ENCODE results near the gene PPM1E. TPM values are rescaled to one million over a fixed set of nuclear protein-coding genes. Genes with fewer than 3 reads are reported as not detected.

PPM1E gene
- polyA plus RNA-seq, 2 of the 4 experiments (the other 2 are of a cell fraction) = 0.05 to 0.25 TPM

DNA sequence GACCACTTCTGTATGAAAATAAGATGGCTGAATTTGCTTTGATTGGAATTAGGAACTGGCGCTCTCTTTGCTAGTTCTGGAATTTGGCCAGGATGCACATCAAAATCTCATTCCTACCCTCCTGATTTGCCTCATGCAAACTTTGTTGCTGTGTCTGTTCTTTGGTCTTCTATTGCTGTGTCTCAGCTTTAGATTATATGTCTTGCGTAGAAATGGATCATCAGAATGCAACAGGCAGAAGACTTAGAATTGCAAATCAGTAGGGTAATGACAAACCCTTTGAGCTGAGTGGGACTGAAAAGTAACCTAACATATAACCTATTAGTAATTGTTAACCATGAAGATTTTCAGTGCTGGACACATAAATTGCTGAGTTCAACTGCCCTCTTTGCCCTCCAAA is 33.0 kb upstream of the PPM1E start:
- POLR2A ChIA-PET = no interaction called here
- TF ChIP-seq HEYL (CRISPR knock-in tag; IDR thresholded peaks at IDR 0.05) (no peak), FOSB (CRISPR knock-in tag; IDR thresholded peaks at IDR 0.05) (no peak), HOXB13 (CRISPR knock-in tag; IDR thresholded peaks at IDR 0.05; ENCODE audit: low read depth) (no peak), HOXA7 (CRISPR knock-in tag; IDR thresholded peaks at IDR 0.05) (no peak), KDM5A (IDR thresholded peaks at IDR 0.05) (no peak), RFX5 (IDR thresholded peaks at IDR 0.05) (no peak), RARB (CRISPR knock-in tag; IDR thresholded peaks at IDR 0.05) (no peak), FOXS1 (CRISPR knock-in tag; IDR thresholded peaks at IDR 0.05) (no peak), NPAS2 (CRISPR knock-in tag; IDR thresholded peaks at IDR 0.05; ENCODE audit: borderline replicate concordance) (no peak), TP53 (CRISPR knock-in tag; IDR thresholded peaks at IDR 0.05) (no peak), ESRRA (IDR thresholded peaks at IDR 0.05; ENCODE audit: borderline replicate concordance, low read length) (no peak), SMC3 (IDR thresholded peaks at IDR 0.05) (no peak), ZNF302 (CRISPR knock-in tag; IDR thresholded peaks at IDR 0.05) (no peak), FOSL2 (IDR thresholded peaks at IDR 0.05) (no peak), FOSL2 (CRISPR knock-in tag; IDR thresholded peaks at IDR 0.05) (no peak), MAFK (IDR thresholded peaks at IDR 0.05; ENCODE audit: partially characterized antibody) (no peak), JUNB (IDR thresholded peaks at IDR 0.05) (no peak), EHMT2 (IDR thresholded peaks at IDR 0.05; ENCODE audit: low read depth) (no peak), ZC3H11A (IDR thresholded peaks at IDR 0.05) (no peak)
- TF ChIP-seq, protein P1, sequence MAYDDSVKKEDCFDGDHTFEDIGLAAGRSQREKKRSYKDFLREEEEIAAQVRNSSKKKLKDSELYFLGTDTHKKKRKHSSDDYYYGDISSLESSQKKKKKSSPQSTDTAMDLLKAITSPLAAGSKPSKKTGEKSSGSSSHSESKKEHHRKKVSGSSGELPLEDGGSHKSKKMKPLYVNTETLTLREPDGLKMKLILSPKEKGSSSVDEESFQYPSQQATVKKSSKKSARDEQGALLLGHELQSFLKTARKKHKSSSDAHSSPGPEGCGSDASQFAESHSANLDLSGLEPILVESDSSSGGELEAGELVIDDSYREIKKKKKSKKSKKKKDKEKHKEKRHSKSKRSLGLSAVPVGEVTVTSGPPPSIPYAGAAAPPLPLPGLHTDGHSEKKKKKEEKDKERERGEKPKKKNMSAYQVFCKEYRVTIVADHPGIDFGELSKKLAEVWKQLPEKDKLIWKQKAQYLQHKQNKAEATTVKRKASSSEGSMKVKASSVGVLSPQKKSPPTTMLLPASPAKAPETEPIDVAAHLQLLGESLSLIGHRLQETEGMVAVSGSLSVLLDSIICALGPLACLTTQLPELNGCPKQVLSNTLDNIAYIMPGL (CRISPR knock-in tag; IDR thresholded peaks at IDR 0.05; ENCODE audit: borderline replicate concordance) = no peak
- TF ChIP-seq, protein P2, sequence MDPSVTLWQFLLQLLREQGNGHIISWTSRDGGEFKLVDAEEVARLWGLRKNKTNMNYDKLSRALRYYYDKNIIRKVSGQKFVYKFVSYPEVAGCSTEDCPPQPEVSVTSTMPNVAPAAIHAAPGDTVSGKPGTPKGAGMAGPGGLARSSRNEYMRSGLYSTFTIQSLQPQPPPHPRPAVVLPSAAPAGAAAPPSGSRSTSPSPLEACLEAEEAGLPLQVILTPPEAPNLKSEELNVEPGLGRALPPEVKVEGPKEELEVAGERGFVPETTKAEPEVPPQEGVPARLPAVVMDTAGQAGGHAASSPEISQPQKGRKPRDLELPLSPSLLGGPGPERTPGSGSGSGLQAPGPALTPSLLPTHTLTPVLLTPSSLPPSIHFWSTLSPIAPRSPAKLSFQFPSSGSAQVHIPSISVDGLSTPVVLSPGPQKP (IDR thresholded peaks at IDR 0.05; ENCODE audit: low read depth, low read length) = no peak
- no peak overlapping the region for H3K4me3 ChIP-seq
- ATAC-seq (no peak), FAIRE-seq (peak; percentile 36), DNase-seq (ENCODE audit: low read depth in 1 of 2, low spot score in 1 of 2) (no peak)
- H3K4me1 ChIP-seq = no peaks in the 10 kb centered on the region
- H3K4me2 ChIP-seq = no peak overlapping the region
- CTCF ChIA-PET = interaction anchor here (2.1 kb wide), 1 partner anchor 12 kb away, joined by 5 read pairs; no protein-coding TSS in a partner anchor
- no peaks in the 10 kb centered on the region for H3K9me3 ChIP-seq
- whole genome bisulfite sequencing (ENCODE audit: missing lambda C conversion rate) = 95% methylated on average over 2 of the region's 2 CpGs
- H3K27ac ChIP-seq = no peak overlapping the region

DNA sequence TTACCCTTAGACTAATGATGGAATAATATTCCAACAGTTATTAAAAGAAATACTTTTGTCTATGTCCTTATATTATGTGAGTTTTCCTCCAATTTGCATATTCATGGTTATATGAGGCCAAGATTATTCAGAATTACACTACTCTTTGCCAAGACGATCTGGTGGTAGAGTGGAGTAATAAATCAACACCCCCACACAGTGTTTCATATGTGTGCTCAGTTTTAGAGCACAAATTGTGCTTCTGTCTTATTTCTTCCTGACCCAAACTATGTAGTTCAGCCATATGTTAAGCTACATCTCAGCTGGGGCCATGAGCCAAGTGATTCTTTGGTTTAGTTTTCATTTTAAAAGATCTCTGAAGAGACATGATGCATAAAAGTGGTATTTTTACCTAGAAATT is 26.9 kb upstream of the PPM1E start:
- Histone ChIP-seq H3K27ac (no peak overlapping the region), H3K4me3 (no peak overlapping the region), H3K4me2 (no peak overlapping the region), H3K4me1 (no peaks in the 10 kb centered on the region), H3K9me3 (no peaks in the 10 kb centered on the region)
- WGBS (ENCODE audit: missing lambda C conversion rate) = 67% methylated on average over 1 of the region's 1 CpG
- CTCF ChIA-PET = interaction anchor here (1.2 kb wide), 1 partner anchor 17 kb away, joined by 4 read pairs; no protein-coding TSS in a partner anchor
- TF ChIP-seq EP300 (IDR thresholded peaks at IDR 0.05) (no peak), CBX8 (IDR thresholded peaks at IDR 0.05) (no peak), MAZ (IDR thresholded peaks at IDR 0.05; ENCODE audit: borderline replicate concordance, low read depth, low read length) (no peak), SMC3 (IDR thresholded peaks at IDR 0.05) (no peak), HOXA7 (CRISPR knock-in tag; IDR thresholded peaks at IDR 0.05) (no peak), EHF (CRISPR knock-in tag; IDR thresholded peaks at IDR 0.05) (no peak), ZSCAN20 (CRISPR knock-in tag; IDR thresholded peaks at IDR 0.05) (no peak), HOXB5 (CRISPR knock-in tag; IDR thresholded peaks at IDR 0.05) (no peak), RARB (CRISPR knock-in tag; IDR thresholded peaks at IDR 0.05) (no peak), MAFK (IDR thresholded peaks at IDR 0.05; ENCODE audit: partially characterized antibody) (no peak), RAD21 (conservative IDR thresholded peaks at IDR 0.05 in 1 of 2, IDR thresholded peaks at IDR 0.05 in 1 of 2) (no peak), JUNB (IDR thresholded peaks at IDR 0.05) (no peak), ZNF302 (CRISPR knock-in tag; IDR thresholded peaks at IDR 0.05) (no peak)
- TF ChIP-seq, protein P3, sequence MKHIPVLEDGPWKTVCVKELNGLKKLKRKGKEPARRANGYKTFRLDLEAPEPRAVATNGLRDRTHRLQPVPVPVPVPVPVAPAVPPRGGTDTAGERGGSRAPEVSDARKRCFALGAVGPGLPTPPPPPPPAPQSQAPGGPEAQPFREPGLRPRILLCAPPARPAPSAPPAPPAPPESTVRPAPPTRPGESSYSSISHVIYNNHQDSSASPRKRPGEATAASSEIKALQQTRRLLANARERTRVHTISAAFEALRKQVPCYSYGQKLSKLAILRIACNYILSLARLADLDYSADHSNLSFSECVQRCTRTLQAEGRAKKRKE (CRISPR knock-in tag; IDR thresholded peaks at IDR 0.05; ENCODE audit: low read depth) = no peak
- TF ChIP-seq, protein P4, sequence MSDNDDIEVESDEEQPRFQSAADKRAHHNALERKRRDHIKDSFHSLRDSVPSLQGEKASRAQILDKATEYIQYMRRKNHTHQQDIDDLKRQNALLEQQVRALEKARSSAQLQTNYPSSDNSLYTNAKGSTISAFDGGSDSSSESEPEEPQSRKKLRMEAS (IDR thresholded peaks at IDR 0.05) = no peak
- TF ChIP-seq, protein P1 (CRISPR knock-in tag; IDR thresholded peaks at IDR 0.05; ENCODE audit: borderline replicate concordance) = no peak
- FAIRE-seq (no peak), ATAC-seq (no peak), DNase-seq (ENCODE audit: low read depth in 1 of 2, low spot score in 1 of 2) (no peak)
- POLR2A ChIA-PET = no interaction called here

All from A549 (cell line).